Ishikawa (cell line): Measurements from ENCODE around the gene GLB1L.

Source experiments
- EGR1 ChIP-seq: IDR thresholded peaks from 2 replicates; pipeline ENCODE4 v1.6.1; 2012
- EP300 ChIP-seq: IDR thresholded peaks from 2 replicates; pipeline ENCODE4 v1.6.1; 2012; ENCODE audit warnings: borderline replicate concordance
- MAX ChIP-seq: IDR thresholded peaks from 2 replicates; pipeline ENCODE4 v1.6.1; 2012
- TAF1 ChIP-seq: IDR thresholded peaks from 2 replicates; pipeline ENCODE4 v1.6.1; 2012; ENCODE audit warnings: low read depth, mild to moderate bottlenecking
- USF1 ChIP-seq: IDR thresholded peaks from 2 replicates; pipeline ENCODE4 v1.6.1; 2012

- TF ChIP-seq TAF1 (no peak), EP300 (no peak), MAX (no peak), USF1 (no peak), EGR1 (no peak)
Measured at GRCh38 chr2:219234331-219234730, 10.9 kb downstream of the GLB1L start.
